HL-60 (cell line): Measurements from ENCODE around the gene DES.

ENCODE experiments used
- DNase-seq, 2 experiments: peaks; one replicate each; pipeline ENCODE4 v3.0.0-alpha.2; 2010 to 2020; ENCODE audit warnings: low read depth in 1 of 2, low spot score in 1 of 2
- H3K27ac ChIP-seq: fragments of 250-450 bp; sonication (Bioruptor Pico); replicated peaks from 2 replicates; pipeline ENCODE4 v1.5.1; 2020; ENCODE audit warnings: mild to moderate bottlenecking, moderate library complexity
- H3K27me3 ChIP-seq: fragments of 250-450 bp; sonication (Bioruptor Pico); 2 replicates; pipeline ENCODE4 v1.5.1; 2021; ENCODE audit warnings: mild to moderate bottlenecking, moderate library complexity; ENCODE audit not compliant: insufficient read depth, poor library complexity, severe bottlenecking
- H3K4me3 ChIP-seq: replicated peaks from 2 replicates; pipeline ENCODE4 v1.5.1; 2011; ENCODE audit warnings: mild to moderate bottlenecking, control low read depth, low read length; ENCODE audit not compliant: insufficient read depth
- GABPA ChIP-seq: IDR thresholded peaks from 2 replicates; pipeline ENCODE4 v1.6.1; 2012; ENCODE audit warnings: low read depth
- POLR2AphosphoS5 ChIP-seq: IDR thresholded peaks from 2 replicates; pipeline ENCODE4 v1.6.1; 2012; ENCODE audit warnings: low read depth
- SPI1 ChIP-seq: IDR thresholded peaks from 2 replicates; pipeline ENCODE4 v1.6.1; 2012; ENCODE audit warnings: low read depth, mild to moderate bottlenecking, borderline replicate concordance
- TF ChIP-seq, protein P1 (sequence below): IDR thresholded peaks from one replicate; pipeline ENCODE4 v1.5.1; 2011; ENCODE audit warnings: low read length, control low read depth, inconsistent platforms; ENCODE audit not compliant: insufficient read depth
- TF ChIP-seq, protein P2 (sequence below): IDR thresholded peaks from 2 replicates; pipeline ENCODE4 v1.6.1; 2012; ENCODE audit warnings: low read depth; ENCODE audit not compliant: insufficient replicate concordance

DES gene

DNA sequence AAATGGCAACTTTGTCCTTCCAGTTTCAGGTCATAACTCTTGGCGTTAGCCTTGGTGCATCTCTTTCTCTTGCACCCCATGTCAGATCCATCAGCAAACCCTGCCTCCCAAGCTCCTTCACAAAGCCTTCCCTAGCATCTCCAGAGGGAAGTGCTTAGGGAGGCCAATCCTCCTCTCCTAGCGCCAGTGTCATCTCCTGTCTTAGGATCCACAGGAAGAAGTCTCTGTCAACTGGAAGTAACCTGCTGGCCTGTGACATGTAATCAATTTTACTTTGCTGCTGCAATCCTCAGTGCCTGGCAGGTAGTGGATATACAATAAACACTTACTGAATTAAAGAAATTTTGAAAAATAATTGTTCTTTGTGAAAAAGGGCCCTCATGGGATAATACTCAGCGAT lies 22.6 kb upstream of the DES start:
- TF ChIP-seq SPI1 (no peak), POLR2AphosphoS5 (no peak), GABPA (no peak)
- TF ChIP-seq, protein P1, sequence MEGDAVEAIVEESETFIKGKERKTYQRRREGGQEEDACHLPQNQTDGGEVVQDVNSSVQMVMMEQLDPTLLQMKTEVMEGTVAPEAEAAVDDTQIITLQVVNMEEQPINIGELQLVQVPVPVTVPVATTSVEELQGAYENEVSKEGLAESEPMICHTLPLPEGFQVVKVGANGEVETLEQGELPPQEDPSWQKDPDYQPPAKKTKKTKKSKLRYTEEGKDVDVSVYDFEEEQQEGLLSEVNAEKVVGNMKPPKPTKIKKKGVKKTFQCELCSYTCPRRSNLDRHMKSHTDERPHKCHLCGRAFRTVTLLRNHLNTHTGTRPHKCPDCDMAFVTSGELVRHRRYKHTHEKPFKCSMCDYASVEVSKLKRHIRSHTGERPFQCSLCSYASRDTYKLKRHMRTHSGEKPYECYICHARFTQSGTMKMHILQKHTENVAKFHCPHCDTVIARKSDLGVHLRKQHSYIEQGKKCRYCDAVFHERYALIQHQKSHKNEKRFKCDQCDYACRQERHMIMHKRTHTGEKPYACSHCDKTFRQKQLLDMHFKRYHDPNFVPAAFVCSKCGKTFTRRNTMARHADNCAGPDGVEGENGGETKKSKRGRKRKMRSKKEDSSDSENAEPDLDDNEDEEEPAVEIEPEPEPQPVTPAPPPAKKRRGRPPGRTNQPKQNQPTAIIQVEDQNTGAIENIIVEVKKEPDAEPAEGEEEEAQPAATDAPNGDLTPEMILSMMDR = no peak
- TF ChIP-seq, protein P2, sequence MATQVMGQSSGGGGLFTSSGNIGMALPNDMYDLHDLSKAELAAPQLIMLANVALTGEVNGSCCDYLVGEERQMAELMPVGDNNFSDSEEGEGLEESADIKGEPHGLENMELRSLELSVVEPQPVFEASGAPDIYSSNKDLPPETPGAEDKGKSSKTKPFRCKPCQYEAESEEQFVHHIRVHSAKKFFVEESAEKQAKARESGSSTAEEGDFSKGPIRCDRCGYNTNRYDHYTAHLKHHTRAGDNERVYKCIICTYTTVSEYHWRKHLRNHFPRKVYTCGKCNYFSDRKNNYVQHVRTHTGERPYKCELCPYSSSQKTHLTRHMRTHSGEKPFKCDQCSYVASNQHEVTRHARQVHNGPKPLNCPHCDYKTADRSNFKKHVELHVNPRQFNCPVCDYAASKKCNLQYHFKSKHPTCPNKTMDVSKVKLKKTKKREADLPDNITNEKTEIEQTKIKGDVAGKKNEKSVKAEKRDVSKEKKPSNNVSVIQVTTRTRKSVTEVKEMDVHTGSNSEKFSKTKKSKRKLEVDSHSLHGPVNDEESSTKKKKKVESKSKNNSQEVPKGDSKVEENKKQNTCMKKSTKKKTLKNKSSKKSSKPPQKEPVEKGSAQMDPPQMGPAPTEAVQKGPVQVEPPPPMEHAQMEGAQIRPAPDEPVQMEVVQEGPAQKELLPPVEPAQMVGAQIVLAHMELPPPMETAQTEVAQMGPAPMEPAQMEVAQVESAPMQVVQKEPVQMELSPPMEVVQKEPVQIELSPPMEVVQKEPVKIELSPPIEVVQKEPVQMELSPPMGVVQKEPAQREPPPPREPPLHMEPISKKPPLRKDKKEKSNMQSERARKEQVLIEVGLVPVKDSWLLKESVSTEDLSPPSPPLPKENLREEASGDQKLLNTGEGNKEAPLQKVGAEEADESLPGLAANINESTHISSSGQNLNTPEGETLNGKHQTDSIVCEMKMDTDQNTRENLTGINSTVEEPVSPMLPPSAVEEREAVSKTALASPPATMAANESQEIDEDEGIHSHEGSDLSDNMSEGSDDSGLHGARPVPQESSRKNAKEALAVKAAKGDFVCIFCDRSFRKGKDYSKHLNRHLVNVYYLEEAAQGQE = no peak
- H3K4me3 ChIP-seq = no peak overlapping the region

DNA sequence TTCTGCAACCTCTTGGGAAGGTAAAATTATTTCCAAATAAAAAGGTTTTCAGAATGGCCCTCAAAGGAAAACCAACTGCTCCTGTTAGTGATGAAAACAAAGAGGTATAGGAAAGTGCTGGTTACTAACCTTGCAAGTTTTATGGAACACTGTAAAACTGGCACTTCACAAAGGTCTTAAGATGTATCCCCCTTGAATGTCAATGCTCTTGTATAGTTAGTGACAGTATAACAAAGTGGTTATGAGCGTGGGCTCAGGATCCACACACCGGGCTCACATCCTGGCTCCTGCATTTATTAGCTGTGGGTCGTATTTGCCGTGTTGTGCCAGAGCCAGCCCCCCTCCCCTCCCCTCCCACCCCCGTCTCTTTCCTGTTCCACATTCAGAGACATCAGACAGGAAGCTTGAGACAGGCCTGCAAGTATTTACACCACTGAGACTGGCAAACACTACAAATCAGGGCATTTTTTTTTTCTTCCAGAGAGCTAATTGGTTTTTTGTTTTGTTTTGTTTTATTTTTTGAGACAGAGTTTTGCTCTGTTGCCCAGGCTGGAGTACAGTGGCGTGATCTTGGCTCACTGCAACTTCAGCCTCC lies 21.2 kb upstream of the DES start:
- no peak overlapping the region for H3K27ac ChIP-seq
- no peak overlapping the region for H3K4me3 ChIP-seq
- no peaks in the 10 kb centered on the region for H3K27me3 ChIP-seq
- DNase-seq = no peak
- no peak for TF ChIP-seq POLR2AphosphoS5
- TF ChIP-seq, protein P1 = no peak
- TF ChIP-seq, protein P2 = no peak
- no peak for TF ChIP-seq GABPA
- no peak for TF ChIP-seq SPI1

More for the DNA sequence above, 22.6 kb upstream of the DES start:
- no peaks in the 10 kb centered on the region for H3K27me3 ChIP-seq
- no peak overlapping the region for H3K27ac ChIP-seq
- DNase-seq = no peak

DNA sequence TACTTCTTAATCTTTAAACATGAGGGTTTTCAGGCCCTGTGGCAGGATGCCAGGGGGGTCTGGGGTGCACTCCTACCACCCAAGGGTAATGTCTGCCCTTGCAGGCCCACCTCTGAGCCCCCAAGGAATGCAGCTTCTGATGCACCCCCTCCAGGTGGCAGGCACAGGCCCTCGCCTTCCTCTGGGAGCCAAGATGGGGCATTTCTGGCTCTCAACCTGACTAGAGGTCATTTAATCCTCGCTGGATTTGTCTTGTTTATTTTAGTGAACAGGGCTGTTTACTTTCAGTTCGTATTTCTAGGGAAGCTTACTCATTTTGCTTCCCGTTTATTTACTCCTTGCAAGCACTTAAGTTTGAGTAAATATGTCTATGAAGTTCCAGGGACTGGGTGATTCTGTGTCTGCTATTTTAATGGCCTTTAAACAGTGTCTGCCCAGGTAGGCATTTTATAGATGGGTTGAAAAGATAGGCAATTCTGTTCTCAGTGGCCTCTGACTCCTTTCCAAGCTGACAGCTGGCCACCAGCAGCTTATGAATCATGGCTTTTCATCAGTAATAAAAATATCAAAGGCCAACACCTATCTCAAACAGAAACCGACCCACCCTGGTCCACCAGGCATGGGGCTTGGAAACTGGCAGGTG lies 19.3 kb upstream of the DES start:
- no peak for TF ChIP-seq SPI1
- TF ChIP-seq POLR2AphosphoS5 = no peak
- TF ChIP-seq GABPA = no peak
- TF ChIP-seq, protein P2 = no peak
- TF ChIP-seq, protein P1 = no peak
- Histone ChIP-seq H3K4me3 (no peak overlapping the region), H3K27me3 (no peaks in the 10 kb centered on the region), H3K27ac (no peak overlapping the region)
- DNase-seq = no peak
